Kidney (tissue), 14 donors: ENCODE measurements around the gene LILRB4. TPM values are rescaled to one million over a fixed set of nuclear protein-coding genes. Genes with fewer than 3 reads are reported as not detected.

Source experiments
- DNase-seq, 5 donors: peaks; one replicate each; pipeline ENCODE4 v3.0.0-alpha.2; 2013 to 2020
- FAIRE-seq: peaks from 2 replicates; lab custom pipeline; 2012; peaks lifted over from hg19 to GRCh38; lab: Jason Lieb, UNC
- H3K27ac ChIP-seq, 2 donors: one replicate each; pipeline ENCODE4 v1.7.0; 2013; ENCODE audit warnings: low read depth in 2 of 2, low read length in 2 of 2, inconsistent platforms in 1 of 2
- H3K27me3 ChIP-seq: one replicate; pipeline ENCODE4 v1.7.1; 2013; ENCODE audit warnings: low read length, inconsistent platforms; ENCODE audit not compliant: control insufficient read depth, insufficient read depth
- H3K36me3 ChIP-seq, 3 donors: one replicate each; pipeline versions ENCODE4 v1.7.0 to v1.7.1; 2013; ENCODE audit warnings: low read length in 3 of 3, control low read depth in 1 of 3, inconsistent platforms in 1 of 3; ENCODE audit not compliant: insufficient read depth in 3 of 3, control insufficient read depth in 2 of 3
- H3K4me1 ChIP-seq, 3 donors: one replicate each; pipeline versions ENCODE4 v1.7.0 to v1.7.1; 2013; ENCODE audit warnings: low read length in 3 of 3, inconsistent platforms in 1 of 3, low read depth in 1 of 3; ENCODE audit not compliant: control insufficient read depth in 2 of 3, insufficient read depth in 2 of 3
- H3K4me3 ChIP-seq, 3 donors: one replicate each; pipeline versions ENCODE4 v1.7.0 to v1.8.1; 2013; ENCODE audit warnings: low read length in 3 of 3, control low read depth in 1 of 3, inconsistent platforms in 1 of 3
- H3K9ac ChIP-seq, 3 donors: one replicate each; pipeline versions ENCODE4 v1.7.0 to v1.7.1; 2013; ENCODE audit warnings: low read length in 3 of 3, control low read depth in 1 of 3, inconsistent platforms in 1 of 3
- H3K9me3 ChIP-seq, 3 donors: one replicate each; pipeline versions ENCODE4 v1.7.0 to v1.7.1; 2013; ENCODE audit warnings: low read length in 3 of 3, control low read depth in 1 of 3, inconsistent platforms in 1 of 3; ENCODE audit not compliant: control insufficient read depth in 2 of 3, insufficient read depth in 1 of 3
- CTCF ChIP-seq: IDR thresholded peaks from 3 replicates; pipeline ENCODE4 v1.5.1; 2012; ENCODE audit warnings: mild to moderate bottlenecking, moderate library complexity, borderline replicate concordance; ENCODE audit not compliant: insufficient read depth; ENCODE audit errors: extremely low read depth
- intact Hi-C: fragments of 100-400 bp; cut with DNase I; formaldehyde crosslinking; loops from one replicate; pipeline ENCODE4 v1.11.1; 2022
- polyA plus RNA-seq: library from polyadenylated mRNA; stranded (reverse); fragments of 350-450 nt; fragmentation: Illumina TruSeq; extraction: RNeasy Lipid Tissue Mini Kit (QIAGEN cat#74804); gene quantifications from one replicate; pipeline ENCODE4 v1.2.3, GENCODE V29; 2014; ENCODE audit warnings: low read depth, low replicate concordance; ENCODE audit not compliant: insufficient read depth
- total RNA-seq: library from RNA; stranded (reverse); fragmentation: NEBNext Ultra II Directional; extraction: Animal tissue kit (Norgen Biotek cat#: 25700); gene quantifications from one replicate; pipeline ENCODE4 v1.2.1, GENCODE V29; 2021
- donor health status: control.
- donor health status: control.
- donor health status: control.
- donor health status: control.
- donor health status: control.
- donor health status: DM: yes; HTN: yes; CAD: no.
- donor health status: Normal renal cell carcinoma (clear cell type).

The LILRB4 gene
- total and polyA plus RNA-seq, 2 donors from 2014 or later: 1.8 to 9.9 TPM

- no peaks in the 10 kb centered on the region for H3K36me3 ChIP-seq
- DNase-seq: no peak
- FAIRE-seq: no peak
- no peaks in the 10 kb centered on the region for H3K9me3 ChIP-seq
- intact Hi-C loops: no loop called here
- H3K4me3 ChIP-seq: no peak overlapping the region
- H3K9ac ChIP-seq: no peak overlapping the region
- H3K27ac ChIP-seq: no peak overlapping the region
- H3K27me3 ChIP-seq: no peaks in the 10 kb centered on the region
- no peak for TF ChIP-seq CTCF
- no peaks in the 10 kb centered on the region for H3K4me1 ChIP-seq
Measured at GRCh38 chr19:54660306-54660705, 2.5 kb upstream of the LILRB4 start.

- Histone ChIP-seq H3K9ac (no peak overlapping the region), H3K4me1 (no peaks in the 10 kb centered on the region), H3K4me3 (no peak overlapping the region), H3K36me3 (no peaks in the 10 kb centered on the region), H3K27me3 (no peaks in the 10 kb centered on the region), H3K27ac (no peak overlapping the region), H3K9me3 (no peaks in the 10 kb centered on the region)
- FAIRE-seq (no peak), DNase-seq (no peak)
- no peak for TF ChIP-seq CTCF
- intact Hi-C loops: no loop called here
Measured at GRCh38 chr19:54660964-54661363, 1.8 kb upstream of the LILRB4 start.

DNA sequence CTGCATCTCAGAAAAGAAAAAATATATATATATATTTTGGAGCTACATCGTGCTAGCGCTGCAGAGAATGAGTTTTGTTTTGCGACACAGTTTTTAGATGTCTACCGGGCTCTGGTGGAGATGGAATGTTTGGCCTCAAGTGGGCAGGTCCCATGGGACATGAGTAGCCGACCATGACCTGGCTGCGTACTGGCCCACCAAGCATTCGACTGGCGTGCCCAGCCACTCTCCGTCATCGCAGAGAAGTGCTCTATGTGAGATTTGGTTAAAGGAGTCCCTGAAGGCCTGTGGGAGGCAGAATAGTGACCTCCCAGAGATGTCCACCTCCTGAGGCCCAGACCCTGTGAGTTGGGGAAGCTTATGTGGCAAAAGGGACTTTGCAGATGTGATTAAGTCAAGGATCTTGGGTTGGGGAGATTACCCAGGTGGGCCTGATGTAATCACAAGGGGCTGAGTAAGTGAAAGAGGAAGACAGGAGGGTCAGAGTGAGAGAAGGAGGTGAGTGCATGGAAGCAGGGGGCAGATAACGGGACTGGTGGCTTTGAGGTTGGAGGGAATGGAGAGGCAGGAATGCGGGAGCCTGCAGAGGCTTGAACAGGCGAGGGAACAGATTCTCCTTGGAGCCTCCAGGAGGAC, 821 bp upstream of the LILRB4 start:
- intact Hi-C loops: no loop called here
- Histone ChIP-seq H3K36me3 (no peaks in the 10 kb centered on the region), H3K9ac (no peak overlapping the region), H3K4me1 (no peaks in the 10 kb centered on the region), H3K4me3 (no peak overlapping the region), H3K27ac (no peak overlapping the region), H3K9me3 (no peaks in the 10 kb centered on the region), H3K27me3 (no peaks in the 10 kb centered on the region)
- no peak for TF ChIP-seq CTCF
- FAIRE-seq (no peak), DNase-seq (no peak)

DNA sequence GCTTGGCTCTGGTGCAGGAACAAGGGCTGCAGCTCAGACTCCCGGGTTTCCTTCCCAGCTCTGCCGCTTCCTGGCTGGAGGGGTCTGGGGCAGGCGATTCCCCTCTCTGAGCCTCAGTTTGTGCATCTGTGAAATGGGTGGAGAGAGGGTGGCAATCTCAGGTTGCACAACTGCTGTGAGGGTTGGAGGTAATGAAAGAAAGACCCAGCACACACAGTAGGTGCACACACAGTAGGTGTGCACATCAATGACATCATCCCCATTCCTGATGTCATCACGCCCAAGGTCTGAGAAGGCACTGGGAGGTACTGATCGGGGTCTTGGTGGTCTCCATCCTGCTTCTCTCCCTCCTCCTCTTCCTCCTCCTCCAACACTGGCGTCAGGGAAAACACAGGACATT, 2.7 kb downstream of the LILRB4 start:
- FAIRE-seq: no peak
- intact Hi-C loops: no loop called here
- Histone ChIP-seq H3K4me3 (no peak overlapping the region), H3K9ac (no peak overlapping the region), H3K27me3 (no peaks in the 10 kb centered on the region), H3K27ac (no peak overlapping the region), H3K4me1 (no peaks in the 10 kb centered on the region), H3K9me3 (no peaks in the 10 kb centered on the region), H3K36me3 (no peaks in the 10 kb centered on the region)
- no peak for TF ChIP-seq CTCF
- DNase-seq: no peak
